Colonic mucosa (tissue), 4 donors: Measurements from ENCODE around the gene C1orf198. TPM values are rescaled to one million over a fixed set of nuclear protein-coding genes. Genes with fewer than 3 reads are reported as not detected.

Experiments used
- DNase-seq: peaks from one replicate; pipeline ENCODE4 v3.0.0-alpha.2; 2020
- H3K27ac ChIP-seq: fragments of 200-600 bp; one replicate; pipeline ENCODE4 v1.8.0; 2021
- H3K27me3 ChIP-seq: fragments of 200-600 bp; one replicate; pipeline ENCODE4 v1.8.0; 2021
- H3K36me3 ChIP-seq: fragments of 200-600 bp; one replicate; pipeline ENCODE4 v1.8.0; 2021
- H3K4me1 ChIP-seq: fragments of 200-600 bp; one replicate; pipeline ENCODE4 v1.8.0; 2021; ENCODE audit warnings: mild to moderate bottlenecking
- H3K4me3 ChIP-seq: fragments of 200-600 bp; one replicate; pipeline ENCODE4 v1.8.0; 2021
- H3K9ac ChIP-seq, 2 donors: one replicate each; pipeline ENCODE4 v1.7.0; 2013; ENCODE audit warnings: control low read depth in 2 of 2, low read depth in 2 of 2, low read length in 2 of 2
- H3K9me3 ChIP-seq: fragments of 200-600 bp; one replicate; pipeline ENCODE4 v1.8.0; 2021
- CTCF ChIP-seq: fragments of 200-600 bp; IDR thresholded peaks from one replicate; pipeline ENCODE4 v1.8.0; 2022; ENCODE audit warnings: antibody characterized with exemption, mild to moderate bottlenecking
- intact Hi-C: fragments of 100-400 bp; cut with DNase I; formaldehyde crosslinking; loops from one replicate; pipeline ENCODE4 v1.14.1; 2022
- total RNA-seq, 2 donors: library from RNA; stranded (reverse); fragmentation: NEBNext Ultra II Directional in 1 of 2; extraction: Animal tissue kit (Norgen Biotek cat#: 25700) in 1 of 2; gene quantifications; one replicate each; pipeline ENCODE4 v1.2.1, GENCODE V29; 2021
- donor health status: healthy.
- donor health status: DM: no; HTN: no; CAD: no.
- donor health status: DM: no; HTN: no; CAD: no.

Gene C1orf198
- total RNA-seq, 2 donors from 2014 or later: 19.1 to 24.6 TPM

- intact Hi-C loops: no loop called here
These were observed 36.5 kb downstream of the C1orf198 start for GRCh38 chr1:230831771-230832170.

DNA sequence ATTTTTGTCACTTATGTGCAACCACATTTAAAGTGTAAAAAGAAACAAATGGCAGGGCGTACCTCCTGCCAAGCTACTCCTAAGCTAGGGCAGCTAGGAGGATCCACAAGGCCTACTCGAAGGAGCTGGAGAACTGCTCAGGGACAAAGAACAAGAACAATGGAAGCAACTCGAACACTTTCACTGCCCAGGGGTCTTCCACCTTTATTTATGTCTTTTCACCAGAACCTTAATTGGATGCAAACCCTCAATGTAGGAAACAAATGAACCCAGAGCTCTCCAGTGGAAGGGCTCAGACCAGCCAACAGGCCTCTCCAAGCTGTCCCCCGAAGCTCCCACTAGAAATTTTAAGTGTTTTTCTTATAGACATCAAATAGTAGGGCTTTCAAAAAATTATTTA is 39.9 kb downstream of the C1orf198 start:
- Histone ChIP-seq H3K27me3 (no peaks in the 10 kb centered on the region), H3K27ac (no peak overlapping the region), H3K9ac (no peak overlapping the region), H3K9me3 (no peaks in the 10 kb centered on the region), H3K4me1 (no peaks in the 10 kb centered on the region), H3K36me3 (no peaks in the 10 kb centered on the region), H3K4me3 (no peak overlapping the region)
- intact Hi-C loops: no loop called here
- no peak for TF ChIP-seq CTCF
- DNase-seq: no peak

More at GRCh38 chr1:230831771-230832170, 36.5 kb downstream of the C1orf198 start:
- H3K27me3 ChIP-seq: no peaks in the 10 kb centered on the region
- DNase-seq: no peak
- H3K27ac ChIP-seq: no peak overlapping the region
- no peak overlapping the region for H3K9ac ChIP-seq
- H3K4me3 ChIP-seq: no peak overlapping the region
- H3K4me1 ChIP-seq: no peaks in the 10 kb centered on the region
- no peaks in the 10 kb centered on the region for H3K9me3 ChIP-seq
- no peaks in the 10 kb centered on the region for H3K36me3 ChIP-seq
- TF ChIP-seq CTCF: no peak

GRCh38 chr1:230827801-230828200 is 40.5 kb downstream of the C1orf198 start:
- intact Hi-C loops: no loop called here
- no peak for TF ChIP-seq CTCF
- DNase-seq: no peak
- Histone ChIP-seq H3K27ac (no peak overlapping the region), H3K4me1 (no peaks in the 10 kb centered on the region), H3K9me3 (no peaks in the 10 kb centered on the region), H3K27me3 (no peaks in the 10 kb centered on the region), H3K9ac (no peak overlapping the region), H3K36me3 (no peaks in the 10 kb centered on the region), H3K4me3 (no peak overlapping the region)

GRCh38 chr1:230827081-230827681 is 41.1 kb downstream of the C1orf198 start:
- Histone ChIP-seq H3K36me3 (no peaks in the 10 kb centered on the region), H3K9me3 (no peaks in the 10 kb centered on the region), H3K27ac (no peak overlapping the region), H3K9ac (no peak overlapping the region), H3K27me3 (no peaks in the 10 kb centered on the region), H3K4me1 (no peaks in the 10 kb centered on the region), H3K4me3 (no peak overlapping the region)
- no peak for TF ChIP-seq CTCF
- intact Hi-C loops: no loop called here
- no peak for DNase-seq

GRCh38 chr1:230826166-230826875 is 42.0 kb downstream of the C1orf198 start:
- H3K36me3 ChIP-seq: no peaks in the 10 kb centered on the region
- no peak for TF ChIP-seq CTCF

More at GRCh38 chr1:230826166-230826875, 42.0 kb downstream of the C1orf198 start:
- intact Hi-C loops: no loop called here
- Histone ChIP-seq H3K27me3 (no peaks in the 10 kb centered on the region), H3K9ac (no peak overlapping the region), H3K9me3 (no peaks in the 10 kb centered on the region), H3K4me1 (no peaks in the 10 kb centered on the region), H3K4me3 (no peak overlapping the region), H3K27ac (no peak overlapping the region)
- no peak for DNase-seq
